GM19324 (cell line): ENCODE results near the gene EFNB2.

ENCODE experiments used
- ATAC-seq: cut with Tn5 transposase; IDR thresholded peaks from one replicate; pipeline ENCODE4 v1.9.1; 2021; ENCODE audit warnings: mild to moderate bottlenecking, moderate library complexity; ENCODE audit not compliant: unreplicated experiment, low FRiP score

The EFNB2 gene

DNA sequence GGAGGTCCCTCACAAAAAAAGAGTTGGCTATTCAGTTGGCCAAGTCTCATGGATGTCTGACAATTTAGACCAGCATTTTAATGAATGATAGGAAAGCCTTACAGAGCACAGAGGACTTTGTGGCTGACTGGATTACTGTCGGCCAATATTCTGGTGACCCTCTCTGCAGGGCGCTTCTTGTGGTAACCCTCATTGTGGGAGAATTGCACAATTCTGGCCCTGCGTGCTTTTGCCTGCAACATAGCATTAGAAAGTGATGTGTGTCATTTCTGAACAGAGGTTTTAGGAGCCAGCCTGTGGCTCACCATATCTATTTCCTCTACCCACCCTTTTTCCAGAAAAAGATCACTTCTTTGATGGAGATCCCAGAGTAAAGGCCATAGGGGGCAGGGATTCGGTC is 71.4 kb downstream of the EFNB2 start:
- no peak for ATAC-seq

- no peak for ATAC-seq
Measured at GRCh38 chr13:106462710-106463109, 72.8 kb downstream of the EFNB2 start.

GRCh38 chr13:106455777-106456176 is 79.7 kb downstream of the EFNB2 start:
- ATAC-seq: no peak

- ATAC-seq: no peak
Measured at GRCh38 chr13:106455190-106455589, 80.3 kb downstream of the EFNB2 start.

DNA sequence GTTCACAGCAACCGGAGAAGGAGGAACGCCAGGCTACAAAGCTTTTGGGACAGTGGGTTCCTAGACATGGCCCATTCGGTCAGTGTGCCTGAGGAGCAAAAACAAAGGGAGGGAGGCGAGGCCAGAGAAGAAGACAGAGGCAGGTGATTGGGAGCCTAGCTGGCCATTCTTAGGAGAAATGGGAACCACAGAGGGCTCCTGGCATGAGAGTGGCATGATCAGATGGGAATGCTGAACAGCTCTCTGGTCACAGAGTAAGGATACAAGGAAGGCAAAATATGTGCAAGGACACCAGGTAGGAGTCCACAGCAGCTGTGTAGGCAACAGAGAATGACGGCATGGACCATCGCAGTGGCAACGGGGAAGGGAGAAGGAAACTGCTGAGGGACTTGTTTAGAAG is 82.4 kb downstream of the EFNB2 start:
- no peak for ATAC-seq

- no peak for ATAC-seq
Measured at GRCh38 chr13:106450991-106451390, 84.5 kb downstream of the EFNB2 start.

GRCh38 chr13:106449096-106449495 is 86.4 kb downstream of the EFNB2 start:
- ATAC-seq: no peak

GRCh38 chr13:106445996-106446395 is 89.5 kb downstream of the EFNB2 start:
- no peak for ATAC-seq

- ATAC-seq: no peak
Measured at GRCh38 chr13:106443607-106444322, 91.7 kb downstream of the EFNB2 start.

GRCh38 chr13:106440866-106441265 is 94.6 kb downstream of the EFNB2 start:
- no peak for ATAC-seq
